HG02938 (cell line): ENCODE results near the gene NUDCD3.
A peak's percentile ranks its signal among the peaks of the same experiment; 100 is the strongest.

ENCODE experiments used
- ATAC-seq: cut with Tn5 transposase; IDR thresholded peaks from one replicate; pipeline ENCODE4 v1.9.1; 2021; ENCODE audit warnings: mild to moderate bottlenecking, moderate library complexity; ENCODE audit not compliant: unreplicated experiment

The NUDCD3 gene

DNA sequence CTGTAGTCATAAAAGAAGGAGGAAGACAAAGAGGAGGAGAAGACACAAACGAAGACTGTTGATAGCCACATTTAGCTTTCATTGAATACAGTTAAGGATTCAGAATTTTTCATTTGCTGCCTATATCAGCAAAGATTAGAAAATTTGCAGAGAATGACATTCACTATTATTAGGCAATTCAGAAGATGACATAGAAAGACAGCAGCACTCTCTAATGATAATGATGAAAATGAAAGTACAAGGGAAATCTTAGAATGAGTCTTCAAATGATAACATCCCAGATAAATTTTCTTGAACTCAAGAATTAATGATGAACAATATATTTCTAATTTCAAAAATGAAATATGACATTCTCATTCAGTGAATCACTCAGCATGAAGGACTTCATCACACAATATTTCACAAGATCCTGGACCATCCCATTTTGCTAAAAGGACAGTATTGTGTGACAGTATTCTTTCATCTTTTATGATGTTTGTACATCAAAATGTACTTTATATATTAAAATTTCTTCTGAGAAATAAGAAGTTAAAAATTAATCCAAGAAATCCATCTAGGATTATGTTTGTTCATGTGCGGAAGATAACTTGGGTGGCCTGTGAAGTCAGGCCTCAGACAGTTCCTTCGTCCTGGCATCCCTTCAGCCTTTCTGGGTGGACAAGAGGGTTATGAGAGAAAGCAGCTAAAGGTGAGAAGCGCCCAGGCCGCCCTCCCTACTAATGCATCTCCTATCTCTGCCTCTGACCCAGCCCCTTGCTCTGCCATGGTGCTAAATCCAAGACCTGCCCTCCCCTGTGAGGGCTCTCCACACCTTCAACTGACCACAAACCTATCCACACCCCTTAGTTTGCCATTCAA is 117.7 kb downstream of the NUDCD3 start:
- no peak for ATAC-seq

DNA sequence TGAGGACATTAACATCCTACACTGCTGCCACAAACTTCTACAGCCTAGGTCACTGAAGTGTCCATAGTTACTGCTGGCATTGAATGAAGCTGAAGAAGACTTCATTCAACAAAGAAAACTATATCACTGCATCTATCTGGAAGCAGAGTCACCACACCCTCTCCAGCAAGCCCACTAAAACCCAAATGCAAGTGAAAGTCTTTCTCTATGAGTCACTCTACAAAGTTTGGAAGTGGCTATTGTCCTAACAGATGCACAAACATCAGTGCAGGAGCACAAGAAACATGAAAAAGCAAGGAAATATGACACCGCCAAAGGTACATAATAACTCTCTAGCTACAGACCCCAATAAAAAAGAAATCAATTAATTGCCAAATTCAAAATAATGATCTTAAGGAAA is 121.6 kb downstream of the NUDCD3 start:
- no peak for ATAC-seq

DNA sequence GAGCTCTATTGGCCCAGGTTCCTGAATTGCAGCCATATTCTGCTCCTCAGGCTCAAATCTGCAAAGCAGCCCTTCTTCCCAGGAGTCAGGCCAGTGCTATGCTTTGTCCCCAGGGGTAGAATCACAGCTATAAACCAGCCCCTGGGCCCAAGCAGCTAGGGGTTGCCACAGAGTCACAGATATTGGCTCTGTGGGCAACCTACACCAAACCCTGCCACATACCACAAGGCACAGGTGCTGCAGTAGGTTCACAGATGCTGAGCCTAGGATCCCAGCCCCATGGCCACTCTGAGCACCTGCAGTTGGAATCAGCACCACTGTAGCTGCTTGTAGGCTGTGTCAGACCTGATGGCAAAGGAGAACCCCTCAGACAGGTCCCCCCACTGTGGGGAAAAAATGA is 122.0 kb downstream of the NUDCD3 start:
- ATAC-seq = no peak

DNA sequence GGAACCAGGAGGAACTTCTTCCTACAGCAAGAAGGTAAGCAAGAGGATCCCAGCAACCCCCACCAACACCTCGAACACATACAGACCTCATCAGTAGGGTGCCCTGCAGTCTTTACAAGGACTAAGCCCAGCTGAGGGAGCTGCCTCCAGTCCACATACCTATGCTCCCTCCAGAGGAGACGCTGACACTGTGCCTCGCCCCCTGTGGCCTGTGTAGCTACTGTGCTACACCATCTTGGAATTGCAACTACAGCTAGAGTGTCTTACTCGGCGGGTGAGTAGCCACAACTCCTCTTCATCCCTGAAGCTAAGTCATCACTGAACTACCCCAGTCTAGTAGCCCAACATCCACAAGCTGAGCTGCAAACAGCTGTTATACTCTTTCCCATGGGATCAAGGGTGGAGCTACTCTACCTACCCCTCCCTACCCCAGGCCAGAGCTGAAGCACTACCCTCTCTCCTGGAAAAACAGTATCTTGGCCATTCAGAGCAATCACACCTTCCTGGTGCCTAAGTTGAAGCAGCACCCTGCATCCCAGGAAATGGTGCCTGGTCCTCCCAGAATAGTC is 122.9 kb downstream of the NUDCD3 start:
- no peak for ATAC-seq

DNA sequence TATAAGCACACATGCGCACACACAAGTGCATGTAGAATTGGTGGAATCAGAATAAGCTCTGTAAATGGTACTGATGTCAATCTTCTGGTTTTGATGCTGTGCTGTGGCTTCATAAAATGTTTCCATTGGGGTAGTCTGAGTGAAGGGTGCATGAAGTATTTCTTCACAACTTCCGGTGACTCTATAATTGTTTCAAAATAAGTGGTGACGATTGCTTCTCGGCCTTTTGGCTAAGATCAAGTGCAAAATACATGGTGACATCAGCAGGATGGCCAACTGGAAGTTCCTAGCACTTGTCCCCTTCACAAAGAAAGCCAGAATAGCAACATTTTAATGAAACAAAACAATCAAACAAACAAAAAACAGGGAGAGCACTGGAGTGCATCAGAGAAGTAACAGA is 123.5 kb downstream of the NUDCD3 start:
- no peak for ATAC-seq

DNA sequence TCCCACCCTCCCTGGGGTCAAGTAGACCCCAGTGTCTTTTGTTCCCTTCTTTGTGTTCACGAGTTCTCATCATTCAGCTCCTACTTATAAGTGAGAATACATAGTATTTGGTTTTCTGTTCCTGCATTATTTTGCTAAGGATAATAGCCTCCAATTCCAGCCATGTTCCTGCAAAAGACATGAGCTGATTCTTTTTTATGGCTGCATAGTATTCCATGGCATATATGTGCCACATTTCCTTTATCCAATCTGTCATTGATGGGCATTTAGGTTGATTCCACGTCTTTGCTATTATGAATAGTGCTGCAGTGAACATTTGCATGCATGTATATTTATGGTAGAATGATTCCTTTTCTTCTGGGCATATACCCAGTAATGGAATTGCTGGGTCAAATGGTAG is 136.8 kb downstream of the NUDCD3 start:
- no peak for ATAC-seq

DNA sequence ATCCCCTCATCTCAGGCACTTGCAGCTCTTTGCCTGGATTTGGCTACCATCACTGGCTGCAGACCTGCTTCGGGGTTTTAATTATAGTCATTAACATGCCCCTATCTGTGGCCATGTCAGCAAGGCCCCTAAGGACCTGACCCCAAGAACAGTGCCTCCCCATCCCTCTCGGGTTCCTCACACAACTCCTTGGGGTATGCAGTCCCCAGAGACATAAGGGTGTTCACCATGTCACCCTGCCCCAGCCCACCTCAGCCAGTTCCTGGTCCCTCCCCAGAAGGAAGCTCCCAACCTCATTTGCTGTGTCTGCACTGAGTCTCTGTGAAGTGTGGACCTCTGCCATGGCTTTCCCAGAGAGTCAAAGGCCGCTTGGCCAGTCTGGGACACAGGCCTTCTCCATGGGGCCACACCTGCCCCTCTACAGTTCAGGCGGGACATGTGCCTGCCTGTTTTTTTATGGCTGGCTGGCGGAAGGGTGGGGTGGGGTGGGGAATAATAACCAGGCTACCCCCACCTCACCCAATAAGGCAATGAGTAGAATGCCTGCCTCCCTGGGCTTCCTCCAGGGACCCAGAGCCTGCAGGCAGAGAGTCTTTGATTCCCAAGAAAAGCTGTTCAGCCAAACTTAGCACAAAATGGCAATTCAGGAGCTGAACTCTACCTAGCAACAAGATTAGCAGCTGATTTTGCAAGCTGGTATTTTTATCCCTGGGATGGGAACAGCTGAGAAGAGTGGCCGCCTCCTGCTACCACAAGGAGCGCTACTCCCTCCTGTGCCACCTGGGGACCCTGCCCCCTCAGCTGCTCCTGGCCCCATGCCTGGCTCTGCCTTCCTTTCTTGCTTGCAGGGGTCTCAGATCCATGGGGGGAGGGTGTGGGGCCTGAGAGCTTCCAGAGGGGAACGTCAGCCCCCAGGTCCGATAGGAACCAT is 141.3 kb downstream of the NUDCD3 start:
- no peak for ATAC-seq

DNA sequence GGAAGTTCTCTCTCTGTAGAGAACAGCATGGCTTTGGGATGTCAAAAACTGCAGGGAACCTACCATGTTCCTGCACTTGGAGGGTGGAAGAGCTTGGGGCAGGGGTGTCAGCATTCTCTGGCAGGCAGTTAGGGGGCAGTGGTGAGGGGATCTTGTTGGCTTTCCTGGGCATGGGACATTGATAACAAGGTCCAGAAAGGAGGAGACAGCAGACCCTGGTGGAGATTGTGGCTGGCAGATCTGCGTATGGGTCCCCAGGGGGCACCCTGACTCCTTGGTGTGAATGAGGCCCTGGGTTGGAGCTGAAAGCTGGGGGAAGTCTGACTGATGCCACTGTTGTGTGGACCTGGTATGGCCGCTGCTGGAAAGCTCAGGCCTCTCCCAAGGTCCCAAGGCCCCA is 142.2 kb downstream of the NUDCD3 start:
- ATAC-seq = no peak

DNA sequence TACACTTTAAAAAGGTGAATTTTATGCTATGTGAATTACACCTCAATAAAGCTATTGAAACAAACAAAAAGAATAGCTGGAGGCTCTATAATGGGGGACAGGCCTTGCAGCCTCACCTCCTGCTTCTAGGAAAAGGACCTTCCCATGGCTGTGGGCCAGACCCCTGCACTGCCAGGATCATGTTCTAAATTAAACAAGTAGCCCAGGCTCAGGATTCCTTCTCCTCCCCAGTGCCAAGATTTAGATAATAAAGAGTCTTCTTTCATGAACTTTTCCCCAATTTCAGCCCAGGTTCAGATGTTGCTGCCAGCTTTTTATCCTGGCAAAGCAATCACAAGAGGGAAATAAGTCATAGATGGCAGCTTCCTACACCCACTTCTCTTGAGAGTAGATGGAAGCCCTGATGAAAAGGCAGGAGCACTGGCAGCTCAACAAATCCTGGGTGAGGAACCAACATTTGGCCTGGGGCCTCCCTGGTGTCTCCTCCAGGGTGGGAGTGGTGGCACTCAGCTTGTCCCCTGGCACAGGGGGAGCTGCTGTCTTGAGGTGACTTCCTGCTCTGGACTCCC is 142.8 kb downstream of the NUDCD3 start:
- no peak for ATAC-seq

DNA sequence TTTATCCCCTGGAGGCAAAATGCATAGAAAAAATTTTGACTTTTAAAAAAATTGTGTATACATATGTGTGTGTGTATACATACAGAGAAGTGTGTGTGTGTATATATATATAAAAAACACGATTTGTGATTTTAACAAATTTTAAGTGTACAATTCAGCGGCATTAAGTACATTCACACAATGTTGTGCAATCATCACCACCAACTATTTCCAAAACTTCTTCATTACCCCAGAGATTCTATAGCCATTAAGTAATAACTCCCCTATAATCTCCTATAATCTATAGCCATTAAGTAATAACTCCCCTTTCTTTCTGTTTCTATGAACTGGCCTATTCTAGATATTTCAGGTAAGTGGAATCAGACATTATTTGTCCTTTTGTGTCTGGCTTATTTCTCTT is 144.4 kb downstream of the NUDCD3 start:
- no peak for ATAC-seq

DNA sequence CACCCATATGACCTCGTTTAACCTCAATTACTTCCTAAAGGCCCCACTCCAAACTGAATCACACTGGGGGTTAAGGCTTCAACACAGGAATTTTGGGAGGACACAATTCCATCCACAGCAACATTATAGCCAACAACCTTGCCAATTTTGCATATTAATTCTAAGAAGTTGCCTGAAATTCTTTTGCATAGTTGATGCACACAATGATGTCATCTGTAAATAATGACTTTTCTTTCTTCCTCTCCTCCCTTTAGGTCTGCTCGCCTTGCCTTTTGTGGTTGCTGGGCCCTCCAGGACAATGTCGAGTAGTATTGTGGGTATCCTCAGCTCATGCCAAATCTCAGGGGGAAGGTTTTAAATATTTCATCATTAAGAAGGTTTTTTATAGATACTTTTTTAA is 149.1 kb downstream of the NUDCD3 start:
- ATAC-seq = no peak

DNA sequence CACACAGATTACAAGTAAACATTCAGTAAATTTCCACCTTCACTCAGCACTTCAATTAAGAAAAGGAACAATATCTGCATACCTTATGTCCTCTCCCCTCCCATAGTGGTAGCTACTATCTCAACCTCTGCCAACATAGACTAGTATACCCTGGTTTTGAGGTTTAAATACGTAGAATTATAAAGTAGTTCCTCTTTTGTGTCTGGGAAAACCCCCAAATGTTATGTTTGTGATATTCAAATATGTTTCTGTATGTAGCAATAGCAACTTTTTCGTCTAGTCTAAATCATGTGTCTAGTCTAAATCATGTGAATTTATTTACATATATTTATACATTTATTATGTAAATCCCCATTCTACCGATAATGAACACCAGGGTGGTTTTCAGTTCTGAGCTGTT is 151.9 kb downstream of the NUDCD3 start:
- peak; percentile 54 for ATAC-seq

DNA sequence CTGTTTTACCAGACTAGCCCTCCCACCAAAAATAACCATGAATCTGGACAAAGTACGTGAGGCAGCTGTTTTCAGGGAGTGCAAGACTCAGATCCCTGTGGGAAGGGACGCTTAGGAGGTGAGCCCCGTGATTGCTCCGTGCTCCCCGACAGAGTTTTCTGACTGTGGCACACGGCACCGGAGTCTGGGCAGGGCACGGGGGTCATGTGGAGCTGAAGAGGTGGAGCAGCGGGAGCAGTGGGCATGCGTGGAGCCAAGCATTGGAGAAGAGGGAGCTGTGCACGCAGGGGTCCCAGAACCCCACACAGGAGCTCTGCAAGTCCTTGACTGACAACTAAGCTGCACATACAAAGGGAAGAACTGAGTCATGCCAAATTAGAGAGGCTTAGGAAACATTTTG is 154.0 kb downstream of the NUDCD3 start:
- ATAC-seq = no peak

DNA sequence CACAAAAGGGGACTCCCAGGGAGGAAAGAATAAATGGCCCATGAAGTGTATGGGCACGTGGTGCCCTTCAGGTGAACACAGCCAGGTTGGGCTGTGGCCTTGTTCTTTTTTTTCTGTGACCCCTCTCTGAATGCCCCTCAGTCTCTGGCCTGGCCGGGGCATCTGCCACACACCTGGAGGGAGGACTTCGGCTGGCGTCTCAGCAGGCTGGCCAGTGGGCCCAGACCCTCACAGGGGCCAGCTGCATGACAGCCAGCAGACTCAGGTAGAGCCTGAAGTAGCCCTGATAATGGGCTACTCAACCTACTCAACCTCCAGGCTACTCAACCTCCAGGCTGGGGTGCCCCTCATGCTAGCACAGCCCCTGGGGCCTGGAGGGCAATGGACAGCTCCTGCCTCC is 155.3 kb downstream of the NUDCD3 start:
- ATAC-seq = no peak

DNA sequence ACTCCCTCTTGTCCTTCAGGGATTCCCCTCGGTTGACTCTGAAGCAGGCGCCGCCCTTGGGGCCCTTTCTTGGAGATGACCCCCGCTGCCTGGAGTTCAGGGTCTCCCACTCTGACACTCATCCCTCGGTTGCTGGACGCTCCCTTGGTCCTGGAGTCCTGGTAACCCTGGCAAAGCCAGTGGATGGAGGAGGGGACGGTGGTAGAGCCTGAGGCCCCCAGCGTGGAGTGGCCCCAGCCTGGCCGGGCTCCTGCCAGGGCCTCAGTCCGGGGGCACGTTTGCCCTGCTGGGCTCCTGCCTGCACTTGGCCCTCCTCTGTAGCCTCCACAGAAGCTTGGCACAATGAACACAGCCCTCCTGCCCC is 155.7 kb downstream of the NUDCD3 start:
- no peak for ATAC-seq

DNA sequence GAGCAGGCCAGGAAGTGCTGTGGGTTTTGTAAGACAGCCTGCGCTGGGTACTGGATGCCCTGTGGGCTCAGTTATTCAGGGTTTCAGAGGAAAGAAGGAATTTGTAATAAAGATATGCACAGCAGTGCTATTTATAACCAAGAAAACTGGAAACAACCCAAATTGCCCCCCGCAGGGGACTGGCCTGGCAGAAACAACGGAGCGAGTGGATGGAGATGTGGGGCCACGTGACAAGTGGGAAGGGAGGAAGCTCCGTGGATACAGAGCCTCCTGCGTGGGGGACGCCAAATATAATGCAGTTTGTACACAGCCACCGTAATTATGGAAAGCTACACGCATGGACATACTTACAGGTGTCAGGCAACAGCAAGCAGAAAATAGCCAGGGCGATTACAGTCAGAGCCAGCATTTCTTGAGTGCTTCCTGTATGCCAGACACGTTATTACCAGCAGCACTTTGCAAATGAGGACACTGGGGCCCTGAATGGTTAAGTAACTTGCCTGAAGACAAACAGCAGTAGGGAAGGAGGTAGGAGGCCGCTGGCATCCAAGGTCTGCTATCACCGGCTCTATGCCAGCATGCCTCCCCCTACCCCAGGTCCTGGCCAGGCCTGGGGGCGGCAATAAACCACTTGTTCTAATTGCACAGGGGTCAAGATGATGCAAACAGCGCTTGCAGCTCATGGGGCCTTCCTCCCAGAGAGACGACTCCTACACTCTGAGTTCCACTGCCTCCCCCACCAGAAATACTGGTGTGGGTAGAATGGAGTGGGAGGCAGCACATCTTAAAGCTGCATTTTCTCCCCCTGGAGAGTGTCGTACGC is 156.3 kb downstream of the NUDCD3 start:
- no peak for ATAC-seq

DNA sequence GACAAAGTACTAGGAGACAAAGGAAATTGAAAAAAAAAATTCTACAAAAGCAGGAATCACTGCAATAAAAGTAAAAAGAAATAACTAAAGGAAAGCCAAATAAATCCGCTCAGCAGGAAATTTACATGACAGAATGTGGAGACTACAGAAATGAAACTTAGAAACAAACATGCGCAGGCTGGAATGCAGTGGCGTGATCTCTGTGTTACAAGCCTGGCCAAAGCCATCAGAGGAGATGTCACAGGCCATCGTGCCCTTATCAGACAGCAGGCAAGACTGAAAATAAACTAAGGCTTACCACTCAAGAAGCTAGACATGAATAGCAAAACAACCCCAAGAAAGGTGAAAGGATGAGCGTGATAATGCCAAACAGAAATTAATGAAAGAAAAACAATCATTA is 158.8 kb downstream of the NUDCD3 start:
- no peak for ATAC-seq

DNA sequence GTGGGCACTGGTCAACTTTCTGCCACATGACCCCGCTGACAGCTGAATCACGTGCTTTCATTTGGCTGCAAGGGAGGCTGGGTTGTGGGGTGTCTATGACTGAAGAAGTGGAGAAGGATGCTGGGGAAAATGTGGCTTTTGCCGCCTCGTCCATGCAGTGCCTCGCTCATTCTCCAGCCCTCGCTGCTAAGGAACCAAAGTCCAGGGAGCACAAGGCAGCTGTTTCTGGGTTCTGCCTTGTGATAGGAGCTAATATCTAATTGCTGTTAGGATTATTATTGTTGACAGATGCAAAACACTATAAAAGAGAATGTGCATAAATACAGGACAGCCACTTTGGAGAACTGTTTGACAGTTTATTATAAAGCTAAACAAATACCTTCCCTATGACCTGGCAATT is 160.1 kb downstream of the NUDCD3 start:
- no peak for ATAC-seq

DNA sequence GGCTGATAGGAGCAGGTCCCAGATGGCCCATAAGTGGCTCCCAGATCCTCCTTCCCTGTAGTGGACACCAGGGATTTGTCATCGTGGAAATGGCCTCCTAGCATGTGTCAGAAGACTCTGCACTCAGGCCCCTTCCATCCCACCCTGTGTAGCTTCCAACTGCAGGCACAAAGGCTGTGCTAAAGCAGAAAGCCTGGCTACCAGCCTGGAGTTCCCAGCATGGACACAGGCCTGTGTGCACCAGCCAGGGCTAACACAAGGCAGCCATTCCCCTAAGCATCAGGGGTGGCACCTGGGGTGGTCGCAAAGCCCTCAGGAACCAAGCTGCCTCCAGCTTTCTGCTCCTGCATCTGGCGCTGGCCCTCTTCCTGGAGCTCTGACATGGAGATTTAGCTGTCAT is 160.6 kb downstream of the NUDCD3 start:
- ATAC-seq = no peak
